Neutrophil (primary cell): ENCODE results near the gene ZNF407.

ENCODE experiments used
- H3K27ac ChIP-seq: fragments of 200-600 bp; sonication (generic); 2 replicates; pipeline ENCODE4 v1.5.1; 2016; ENCODE audit warnings: mild to moderate bottlenecking, moderate library complexity
- H3K27me3 ChIP-seq: fragments of 200-600 bp; sonication (generic); 2 replicates; pipeline ENCODE4 v1.6.0; 2016; ENCODE audit warnings: mild to moderate bottlenecking
- H3K36me3 ChIP-seq: fragments of 200-600 bp; sonication (generic); 2 replicates; pipeline ENCODE4 v1.5.1; 2017
- H3K4me1 ChIP-seq, 2 experiments: fragments of 200-600 bp in 1 of 2; sonication (generic) in 1 of 2; 1 replicate in 1 of 2; 2 replicates in 1 of 2; pipeline versions ENCODE4 v1.5.1 to v1.6.1; 2013 to 2016; ENCODE audit warnings: low read depth in 1 of 2, low read length in 1 of 2, mild to moderate bottlenecking in 1 of 2, moderate library complexity in 1 of 2; ENCODE audit not compliant: control insufficient read depth in 1 of 2, insufficient read depth in 1 of 2
- H3K4me3 ChIP-seq, 2 experiments: fragments of 200-600 bp in 1 of 2; sonication (generic) in 1 of 2; 1 replicate in 1 of 2; 2 replicates in 1 of 2; pipeline ENCODE4 v1.5.1; 2013 to 2016; ENCODE audit warnings: low read depth in 1 of 2, low read length in 1 of 2, mild to moderate bottlenecking in 1 of 2, moderate library complexity in 1 of 2
- H3K9me3 ChIP-seq: fragments of 200-600 bp; sonication (generic); 2 replicates; pipeline ENCODE4 v1.5.1; 2016
- TF ChIP-seq, protein P1 (sequence below): fragments of 200-600 bp; sonication (generic); IDR thresholded peaks from 2 replicates; pipeline ENCODE4 v1.5.1; 2016; ENCODE audit warnings: antibody characterized with exemption

ZNF407 gene

GRCh38 chr18:74616494-74616893 is 18.8 kb downstream of the ZNF407 start:
- no peaks in the 10 kb centered on the region for H3K27me3 ChIP-seq
- no peaks in the 10 kb centered on the region for H3K36me3 ChIP-seq
- no peaks in the 10 kb centered on the region for H3K9me3 ChIP-seq
- peaks cover 5 to 6% of the 10 kb centered on the region in 2 experiments for H3K4me1 ChIP-seq
- H3K4me3 ChIP-seq, result no peak overlapping the region
- H3K27ac ChIP-seq, result no peak overlapping the region
- TF ChIP-seq, protein P1, sequence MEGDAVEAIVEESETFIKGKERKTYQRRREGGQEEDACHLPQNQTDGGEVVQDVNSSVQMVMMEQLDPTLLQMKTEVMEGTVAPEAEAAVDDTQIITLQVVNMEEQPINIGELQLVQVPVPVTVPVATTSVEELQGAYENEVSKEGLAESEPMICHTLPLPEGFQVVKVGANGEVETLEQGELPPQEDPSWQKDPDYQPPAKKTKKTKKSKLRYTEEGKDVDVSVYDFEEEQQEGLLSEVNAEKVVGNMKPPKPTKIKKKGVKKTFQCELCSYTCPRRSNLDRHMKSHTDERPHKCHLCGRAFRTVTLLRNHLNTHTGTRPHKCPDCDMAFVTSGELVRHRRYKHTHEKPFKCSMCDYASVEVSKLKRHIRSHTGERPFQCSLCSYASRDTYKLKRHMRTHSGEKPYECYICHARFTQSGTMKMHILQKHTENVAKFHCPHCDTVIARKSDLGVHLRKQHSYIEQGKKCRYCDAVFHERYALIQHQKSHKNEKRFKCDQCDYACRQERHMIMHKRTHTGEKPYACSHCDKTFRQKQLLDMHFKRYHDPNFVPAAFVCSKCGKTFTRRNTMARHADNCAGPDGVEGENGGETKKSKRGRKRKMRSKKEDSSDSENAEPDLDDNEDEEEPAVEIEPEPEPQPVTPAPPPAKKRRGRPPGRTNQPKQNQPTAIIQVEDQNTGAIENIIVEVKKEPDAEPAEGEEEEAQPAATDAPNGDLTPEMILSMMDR, result no peak

GRCh38 chr18:74617486-74617885 is 19.8 kb downstream of the ZNF407 start:
- H3K9me3 ChIP-seq, result no peaks in the 10 kb centered on the region
- TF ChIP-seq, protein P1, result no peak
- H3K27me3 ChIP-seq, result no peaks in the 10 kb centered on the region
- H3K4me3 ChIP-seq, result no peak overlapping the region
- H3K4me1 ChIP-seq, result peaks cover 15% of the 10 kb centered on the region in 2 experiments
- H3K27ac ChIP-seq, result no peak overlapping the region
- no peaks in the 10 kb centered on the region for H3K36me3 ChIP-seq

DNA sequence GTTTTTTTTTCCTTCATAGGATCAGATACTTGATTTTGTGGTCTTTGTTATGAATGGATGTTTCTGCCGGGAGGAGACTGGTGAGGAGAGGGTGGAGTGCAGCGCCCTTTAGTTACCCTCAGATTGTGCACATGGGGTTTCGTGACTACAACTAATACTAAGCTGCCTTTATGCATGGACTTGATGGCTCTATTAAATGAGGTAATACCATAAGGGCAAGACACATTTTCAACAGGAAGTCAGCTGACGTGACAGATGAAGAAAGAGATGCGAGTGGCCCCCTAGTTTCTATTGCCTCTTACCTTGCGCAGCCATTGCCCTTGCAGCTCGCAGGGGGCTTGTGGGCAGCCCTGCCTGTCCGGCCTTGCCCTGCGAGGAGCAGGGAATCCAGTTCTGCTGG is 24.4 kb downstream of the ZNF407 start:
- no peak overlapping the region for H3K4me3 ChIP-seq
- H3K27ac ChIP-seq, result no peak overlapping the region
- TF ChIP-seq, protein P1, result no peak
- no peaks in the 10 kb centered on the region for H3K27me3 ChIP-seq
- H3K9me3 ChIP-seq, result no peaks in the 10 kb centered on the region
- peaks cover 17 to 19% of the 10 kb centered on the region in 2 experiments for H3K4me1 ChIP-seq
- no peaks in the 10 kb centered on the region for H3K36me3 ChIP-seq

- no peaks in the 10 kb centered on the region for H3K27me3 ChIP-seq
Observed at GRCh38 chr18:74623047-74623816, 25.6 kb downstream of the ZNF407 start.

GRCh38 chr18:74624466-74624865 is 26.8 kb downstream of the ZNF407 start:
- Histone ChIP-seq H3K4me3 (no peak overlapping the region), H3K36me3 (no peaks in the 10 kb centered on the region), H3K27me3 (no peaks in the 10 kb centered on the region), H3K27ac (no peak overlapping the region), H3K9me3 (no peaks in the 10 kb centered on the region), H3K4me1 (peaks cover 17 to 19% of the 10 kb centered on the region in 2 experiments)
- TF ChIP-seq, protein P1, result no peak

More at GRCh38 chr18:74623047-74623816, 25.6 kb downstream of the ZNF407 start:
- H3K27ac ChIP-seq, result no peak overlapping the region
- H3K9me3 ChIP-seq, result no peaks in the 10 kb centered on the region
- TF ChIP-seq, protein P1, result no peak
- H3K36me3 ChIP-seq, result no peaks in the 10 kb centered on the region
- peaks cover 17 to 19% of the 10 kb centered on the region in 2 experiments for H3K4me1 ChIP-seq
- no peak overlapping the region for H3K4me3 ChIP-seq
